Cardiac fibroblast (primary cell): ENCODE results near the gene LSM5.
A peak's percentile ranks its signal among the peaks of the same experiment; 100 is the strongest.
"Not testable (repeated sequence)": the region's sequence is repeated elsewhere in the genome, so short reads cannot be mapped to it uniquely, and the experiment has no call there.

ENCODE experiments used
- DNase-seq, 2 donors: peaks; one replicate each; pipeline versions ENCODE4 v3.0.0 to v3.0.0-alpha.2; 2010; ENCODE audit warnings: low read depth in 2 of 2
- H3K4me3 ChIP-seq, 2 donors: replicated peaks in 1 of 2; 1 replicate in 1 of 2; 2 replicates in 1 of 2; pipeline ENCODE4 v1.5.1; 2011; ENCODE audit warnings: low read depth in 2 of 2, low read length in 2 of 2, mild to moderate bottlenecking in 2 of 2, moderate library complexity in 1 of 2
- TF ChIP-seq, protein P1 (sequence below): IDR thresholded peaks from one replicate; pipeline ENCODE4 v1.5.1; 2011; ENCODE audit warnings: low read depth, mild to moderate bottlenecking, low read length, inconsistent platforms

Gene LSM5

DNA sequence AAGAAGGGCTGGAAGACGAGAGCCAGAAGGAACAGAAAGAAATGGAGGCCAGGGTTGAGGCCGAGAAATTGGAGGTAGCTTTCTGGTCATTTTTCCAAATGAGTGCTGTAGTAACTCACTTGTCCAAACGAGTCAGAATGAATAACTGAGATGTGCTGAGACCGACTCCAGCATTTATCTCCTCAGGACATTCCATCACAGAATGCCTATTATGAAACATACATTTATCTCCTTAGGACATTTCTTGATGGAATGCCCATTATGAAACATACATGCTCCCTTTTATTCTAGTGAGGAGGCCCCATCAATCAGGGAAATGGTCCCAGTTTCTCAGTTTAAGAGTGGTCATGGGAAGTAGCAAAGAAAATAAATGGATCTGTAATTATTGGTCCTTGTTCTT lies 21.6 kb upstream of the LSM5 start:
- peak; percentile 51 to 71 for DNase-seq
- no peak overlapping the region for H3K4me3 ChIP-seq
- TF ChIP-seq, protein P1, sequence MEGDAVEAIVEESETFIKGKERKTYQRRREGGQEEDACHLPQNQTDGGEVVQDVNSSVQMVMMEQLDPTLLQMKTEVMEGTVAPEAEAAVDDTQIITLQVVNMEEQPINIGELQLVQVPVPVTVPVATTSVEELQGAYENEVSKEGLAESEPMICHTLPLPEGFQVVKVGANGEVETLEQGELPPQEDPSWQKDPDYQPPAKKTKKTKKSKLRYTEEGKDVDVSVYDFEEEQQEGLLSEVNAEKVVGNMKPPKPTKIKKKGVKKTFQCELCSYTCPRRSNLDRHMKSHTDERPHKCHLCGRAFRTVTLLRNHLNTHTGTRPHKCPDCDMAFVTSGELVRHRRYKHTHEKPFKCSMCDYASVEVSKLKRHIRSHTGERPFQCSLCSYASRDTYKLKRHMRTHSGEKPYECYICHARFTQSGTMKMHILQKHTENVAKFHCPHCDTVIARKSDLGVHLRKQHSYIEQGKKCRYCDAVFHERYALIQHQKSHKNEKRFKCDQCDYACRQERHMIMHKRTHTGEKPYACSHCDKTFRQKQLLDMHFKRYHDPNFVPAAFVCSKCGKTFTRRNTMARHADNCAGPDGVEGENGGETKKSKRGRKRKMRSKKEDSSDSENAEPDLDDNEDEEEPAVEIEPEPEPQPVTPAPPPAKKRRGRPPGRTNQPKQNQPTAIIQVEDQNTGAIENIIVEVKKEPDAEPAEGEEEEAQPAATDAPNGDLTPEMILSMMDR, result no peak

DNA sequence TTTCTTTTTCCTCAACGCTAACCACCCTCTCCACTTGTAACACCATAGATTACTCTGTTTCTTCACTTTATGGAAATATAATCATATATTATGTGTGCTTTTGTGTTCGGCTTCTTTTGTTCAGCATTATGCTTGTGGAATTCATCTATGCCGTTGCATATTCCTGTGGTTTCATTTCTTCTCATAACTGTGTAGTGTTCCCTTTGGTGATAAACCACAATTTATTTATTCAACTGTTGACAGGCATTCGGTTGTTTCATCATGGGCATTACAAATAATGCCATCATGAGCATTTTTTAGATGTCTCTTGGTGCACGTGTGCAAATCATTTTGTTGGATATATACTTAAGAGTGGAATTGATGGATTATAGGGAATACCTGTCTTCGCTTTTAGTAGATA lies 17.2 kb upstream of the LSM5 start:
- H3K4me3 ChIP-seq, result no peak overlapping the region
- DNase-seq, result peak; percentile 33 to 56
- TF ChIP-seq, protein P1, result no peak

DNA sequence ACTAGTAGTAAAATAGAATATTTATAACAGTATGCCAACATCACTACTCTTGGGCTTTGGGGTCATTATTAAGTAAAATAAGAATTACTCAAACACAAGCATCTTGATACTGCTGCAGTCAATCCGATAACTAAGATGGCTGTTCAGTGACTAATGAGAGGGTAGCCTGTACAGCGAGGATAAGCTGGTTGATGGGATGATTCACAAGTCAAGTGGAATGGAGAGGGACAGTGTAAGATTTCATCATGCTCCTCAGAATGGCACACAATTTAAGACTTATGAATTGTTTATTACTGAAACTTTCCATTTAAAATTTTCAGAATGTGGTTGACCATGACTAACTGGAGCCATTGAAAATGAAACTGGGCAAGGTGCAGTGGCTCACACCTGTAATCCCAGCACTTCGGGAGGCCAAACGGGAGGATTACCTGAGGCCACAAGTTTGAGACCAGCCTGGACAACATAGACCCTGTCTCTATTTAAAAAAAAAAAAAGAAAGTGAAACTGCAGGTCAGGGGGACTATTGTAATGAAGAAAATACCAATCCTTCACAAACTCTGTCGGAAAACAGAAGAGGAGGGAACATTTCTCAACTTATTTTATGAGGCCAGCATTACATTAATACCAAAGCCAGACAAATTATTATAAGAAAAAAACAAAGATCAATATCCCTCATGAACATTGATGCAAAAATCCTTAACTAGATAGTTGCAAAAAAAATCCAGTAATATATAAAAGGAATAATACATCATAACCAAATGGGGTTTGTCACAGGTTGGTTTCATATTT lies 16.3 kb upstream of the LSM5 start:
- TF ChIP-seq, protein P1, result no peak

DNA sequence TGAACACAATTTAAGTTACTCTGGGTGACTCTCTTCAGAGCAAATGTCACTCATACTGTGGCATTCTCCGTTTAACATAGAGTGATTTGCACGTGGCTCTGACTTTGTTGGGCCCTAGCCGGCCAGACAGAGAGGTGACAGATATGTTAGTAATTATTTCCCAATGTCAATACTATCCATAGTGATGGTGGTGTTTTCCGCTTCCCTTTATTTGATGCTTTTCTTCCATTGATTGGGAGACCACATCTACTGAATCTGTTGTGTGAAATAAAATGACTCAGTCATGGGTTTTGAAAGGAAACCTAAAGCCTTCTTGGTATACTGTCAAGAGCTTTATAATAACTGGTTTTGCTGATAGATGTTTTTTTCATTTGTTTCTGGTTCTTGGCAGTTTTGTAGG lies 12.5 kb upstream of the LSM5 start:
- no peak overlapping the region for H3K4me3 ChIP-seq
- TF ChIP-seq, protein P1, result no peak
- no peak for DNase-seq

More for the DNA sequence above, 16.3 kb upstream of the LSM5 start:
- peak overlapping the region in 1 of 2 donors; percentile 44 for H3K4me3 ChIP-seq
- peak; percentile 84 to 96 for DNase-seq

DNA sequence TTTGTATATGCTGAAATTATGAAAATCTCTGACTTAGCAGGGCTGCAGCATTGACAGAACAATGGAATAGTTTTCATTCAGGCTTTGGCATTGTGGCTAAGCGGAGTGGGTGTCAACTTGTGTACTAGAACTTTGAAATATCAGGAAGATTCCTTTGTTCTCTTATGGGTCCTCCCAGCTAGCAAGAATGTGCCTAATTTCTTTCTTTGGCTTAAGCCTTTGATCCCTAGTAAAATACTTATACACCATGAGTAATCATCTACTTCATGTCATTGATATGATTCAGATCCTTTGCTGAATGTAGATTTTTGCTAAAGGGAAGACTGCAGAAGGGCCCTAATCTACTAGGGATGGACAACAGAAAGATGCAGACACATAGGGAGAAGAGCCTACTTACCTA lies 11.3 kb upstream of the LSM5 start:
- no peak overlapping the region for H3K4me3 ChIP-seq
- peak; percentile 45 to 75 for DNase-seq

DNA sequence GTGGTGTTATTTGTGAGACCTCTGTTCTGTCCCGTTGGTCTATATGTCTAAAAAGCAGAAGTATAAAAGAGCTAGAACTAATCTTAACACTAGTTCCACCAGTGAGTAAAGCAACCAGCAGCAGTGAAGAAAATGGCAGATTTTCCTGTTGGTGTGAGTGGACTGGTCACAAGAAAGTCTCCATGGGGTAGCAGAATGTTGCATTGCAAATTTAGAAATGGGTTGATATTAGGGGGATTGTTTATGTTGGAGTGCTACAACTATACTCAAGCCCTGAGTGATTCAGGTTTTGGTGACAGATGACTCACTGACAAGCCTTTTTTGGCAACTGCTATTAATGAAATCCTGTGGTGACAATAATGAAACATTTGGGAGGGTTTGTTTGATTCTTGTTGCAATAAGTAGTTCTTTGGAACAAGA lies 10.8 kb upstream of the LSM5 start:
- H3K4me3 ChIP-seq, result no peak overlapping the region
- TF ChIP-seq, protein P1, result no peak
- DNase-seq, result peak; percentile 55 to 75

More for the DNA sequence above, 11.3 kb upstream of the LSM5 start:
- TF ChIP-seq, protein P1, result no peak

DNA sequence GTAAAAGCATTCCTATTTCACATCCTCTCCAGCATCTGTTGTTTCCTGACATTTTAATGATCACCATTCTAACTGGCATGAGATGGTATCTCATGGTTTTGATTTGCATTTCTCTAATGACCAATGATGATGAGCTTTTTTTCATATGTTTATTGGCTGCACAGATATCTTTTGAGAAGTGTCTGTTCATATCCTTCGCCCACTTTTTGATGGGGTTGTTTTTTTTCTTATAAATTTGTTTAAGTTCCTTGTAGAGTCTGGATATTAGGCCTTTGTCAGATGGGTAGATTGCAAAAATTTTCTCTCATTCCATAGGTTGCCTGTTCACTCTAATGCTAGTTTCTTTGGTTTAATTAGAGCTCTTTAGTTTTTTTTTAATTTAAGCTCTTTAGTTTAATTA lies 10.0 kb upstream of the LSM5 start:
- H3K4me3 ChIP-seq, DNase-seq: not testable (repeated sequence)

DNA sequence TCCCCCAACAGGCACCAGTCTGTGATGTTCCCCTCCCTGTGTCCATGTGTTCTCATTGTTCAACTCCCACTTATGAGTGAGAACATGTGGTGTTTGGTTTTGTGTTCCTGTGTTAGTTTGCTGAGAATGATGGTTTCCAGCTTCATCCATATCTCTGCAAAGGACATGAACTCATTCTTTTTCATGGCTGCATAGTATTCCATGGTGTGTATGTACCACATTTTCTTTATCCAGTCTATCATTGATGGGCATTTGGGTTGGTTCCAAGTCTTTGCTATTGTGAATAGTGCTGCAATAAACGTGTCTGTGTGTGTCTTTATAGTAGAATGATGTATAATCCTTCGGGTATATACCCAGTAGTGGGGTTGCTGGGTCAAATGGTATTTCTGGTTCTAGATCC lies 9.6 kb upstream of the LSM5 start:
- DNase-seq, H3K4me3 ChIP-seq: not testable (repeated sequence)
